ENCODE data around the gene PCK1.

GRCh38 chr20:57536120-57536708 lies 24.7 kb upstream of the PCK1 start:
- TF ChIP-seq CTCF (IDR thresholded peaks at IDR 0.05): no peak
- TF ChIP-seq POLR2A (IDR thresholded peaks at IDR 0.05): no peak

Data from tibial nerve (tissue), 3 donors.